Activated CD8-positive, alpha-beta memory T cell treated with anti-CD3 and anti-CD28 coated beads, Interleukin-2, amount 50 U/mL, for 24 hours (primary cell): Measurements from ENCODE around the gene ICE2.

Experiments
- DNase-seq: peaks from one replicate; pipeline ENCODE4 v3.0.0-alpha.2; 2020; ENCODE audit errors: extremely low read depth

ICE2 gene

DNA sequence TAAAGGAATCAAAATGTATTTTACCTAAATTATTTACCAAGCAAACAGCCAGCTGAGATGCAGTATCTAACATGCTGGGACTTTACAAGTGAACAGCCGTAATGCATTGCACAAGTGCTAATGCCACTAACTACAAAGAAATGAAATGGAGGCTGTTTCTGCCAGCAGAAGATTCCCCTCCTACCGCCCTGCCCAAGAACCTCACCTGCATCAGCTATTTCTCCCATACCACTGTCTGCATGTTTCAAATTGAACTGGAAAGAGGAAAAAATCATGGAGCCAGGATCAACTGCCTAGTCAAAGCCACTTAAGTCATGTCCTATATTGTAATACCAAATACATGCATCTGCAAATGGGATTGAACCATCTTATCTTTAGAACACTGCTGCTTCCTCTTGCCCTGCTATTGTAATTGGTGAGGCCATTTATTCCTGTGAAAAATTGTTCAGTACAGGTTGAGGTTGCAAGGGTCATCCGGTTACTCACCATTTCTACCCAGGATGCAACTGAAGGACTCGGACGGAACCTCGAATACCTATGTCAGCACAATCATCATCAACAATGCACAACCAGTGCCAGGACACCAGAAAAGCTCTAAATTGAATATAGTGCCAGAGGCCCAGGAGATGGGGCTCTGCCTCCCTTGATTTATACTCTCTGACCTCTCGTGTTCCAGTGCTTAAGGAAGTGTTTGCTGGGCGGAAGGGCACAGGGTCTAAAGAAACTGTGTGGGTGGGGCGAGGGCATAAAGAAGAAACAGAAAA is 108.7 kb downstream of the ICE2 start:
- no peak for DNase-seq

DNA sequence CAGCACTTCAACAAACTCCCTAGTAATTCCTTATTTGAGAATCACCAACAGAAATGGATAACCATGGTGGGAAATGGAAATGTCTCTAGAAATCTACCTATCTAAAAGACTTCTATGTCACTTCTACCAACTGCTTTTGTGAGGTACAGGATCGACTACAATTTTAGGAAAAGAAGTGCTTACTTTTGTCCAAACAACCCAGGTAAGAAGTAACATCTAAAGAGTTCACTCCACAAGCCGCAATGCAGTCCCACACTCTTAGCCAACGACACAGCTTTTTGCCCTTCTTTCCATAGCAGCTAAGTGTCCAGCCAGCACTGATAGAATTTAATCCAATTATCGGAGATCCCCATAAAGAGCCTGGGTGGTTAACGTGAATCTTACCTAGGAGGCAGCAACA is 109.2 kb downstream of the ICE2 start:
- DNase-seq: no peak
